GM19099 (cell line): ENCODE results near the gene SNUPN.

Experiments
- POLR2A ChIP-seq: IDR thresholded peaks from 3 replicates; pipeline ENCODE4 v1.6.1; 2011; ENCODE audit warnings: low read depth; ENCODE audit not compliant: insufficient read length; ENCODE audit errors: extremely low read depth

SNUPN gene

GRCh38 chr15:75659928-75660645, 34.6 kb upstream of the SNUPN start:
- no peak for TF ChIP-seq POLR2A

- no peak for TF ChIP-seq POLR2A
Measured at GRCh38 chr15:75659141-75659771, 33.7 kb upstream of the SNUPN start.

GRCh38 chr15:75656813-75657212, 31.3 kb upstream of the SNUPN start:
- no peak for TF ChIP-seq POLR2A

- no peak for TF ChIP-seq POLR2A
Measured at GRCh38 chr15:75656331-75656730, 30.8 kb upstream of the SNUPN start.

GRCh38 chr15:75655931-75656330, 30.4 kb upstream of the SNUPN start:
- no peak for TF ChIP-seq POLR2A

GRCh38 chr15:75654201-75654907, 28.8 kb upstream of the SNUPN start:
- no peak for TF ChIP-seq POLR2A

GRCh38 chr15:75653347-75653913, 27.9 kb upstream of the SNUPN start:
- no peak for TF ChIP-seq POLR2A

GRCh38 chr15:75651810-75652543, 26.5 kb upstream of the SNUPN start:
- TF ChIP-seq POLR2A = no peak

GRCh38 chr15:75650908-75651809, 25.6 kb upstream of the SNUPN start:
- no peak for TF ChIP-seq POLR2A

- no peak for TF ChIP-seq POLR2A
Measured at GRCh38 chr15:75649848-75650247, 24.3 kb upstream of the SNUPN start.

- TF ChIP-seq POLR2A = no peak
Measured at GRCh38 chr15:75649045-75649761, 23.7 kb upstream of the SNUPN start.

GRCh38 chr15:75648156-75649000, 22.9 kb upstream of the SNUPN start:
- no peak for TF ChIP-seq POLR2A
